ENCODE data around the gene HPCA.
"Not testable (repeated sequence)": the region's sequence is repeated elsewhere in the genome, so short reads cannot be mapped to it uniquely, and the experiment has no call there.

Gene HPCA

GRCh38 chr1:32903991-32904785, 17.9 kb downstream of the HPCA start:
- no peak for FAIRE-seq

- FAIRE-seq, result no peak
These were observed 18.5 kb downstream of the HPCA start for GRCh38 chr1:32904797-32905196.

GRCh38 chr1:32905588-32905987, 19.3 kb downstream of the HPCA start:
- FAIRE-seq, result not testable (repeated sequence)

GRCh38 chr1:32906654-32907053, 20.4 kb downstream of the HPCA start:
- FAIRE-seq, result no peak

GRCh38 chr1:32907435-32907834, 21.1 kb downstream of the HPCA start:
- FAIRE-seq, result no peak

- no peak for FAIRE-seq
These were observed 24.0 kb downstream of the HPCA start for GRCh38 chr1:32910319-32910718.

- FAIRE-seq, result no peak
These were observed 29.7 kb downstream of the HPCA start for GRCh38 chr1:32915766-32916706.

- FAIRE-seq, result no peak
These were observed 31.2 kb downstream of the HPCA start for GRCh38 chr1:32917521-32917920.

GRCh38 chr1:32918179-32918578, 31.9 kb downstream of the HPCA start:
- no peak for FAIRE-seq

GRCh38 chr1:32919811-32920733, 33.8 kb downstream of the HPCA start:
- FAIRE-seq, result no peak

- no peak for FAIRE-seq
These were observed 34.5 kb downstream of the HPCA start for GRCh38 chr1:32920833-32921232.

- FAIRE-seq, result no peak
These were observed 38.6 kb downstream of the HPCA start for GRCh38 chr1:32924881-32925344.

GRCh38 chr1:32925403-32926162, 39.3 kb downstream of the HPCA start:
- no peak for FAIRE-seq

- FAIRE-seq, result no peak
These were observed 40.3 kb downstream of the HPCA start for GRCh38 chr1:32926562-32926961.

- FAIRE-seq, result no peak
These were observed 41.1 kb downstream of the HPCA start for GRCh38 chr1:32927441-32927840.

GRCh38 chr1:32928285-32928684, 42.0 kb downstream of the HPCA start:
- FAIRE-seq, result no peak

GRCh38 chr1:32928715-32929114, 42.4 kb downstream of the HPCA start:
- FAIRE-seq, result no peak

GRCh38 chr1:32929366-32929765, 43.1 kb downstream of the HPCA start:
- no peak for FAIRE-seq

- no peak for FAIRE-seq
These were observed 45.5 kb downstream of the HPCA start for GRCh38 chr1:32931760-32932159.

- FAIRE-seq, result no peak
These were observed 47.5 kb downstream of the HPCA start for GRCh38 chr1:32933742-32934322.

- no peak for FAIRE-seq
These were observed 48.2 kb downstream of the HPCA start for GRCh38 chr1:32934535-32934934.

GRCh38 chr1:32937061-32937460, 50.8 kb downstream of the HPCA start:
- FAIRE-seq, result no peak

All from islet of Langerhans (tissue), 1 donor.